Activated naive CD4-positive, alpha-beta T cell treated with anti-CD3 and anti-CD28 coated beads for 36 hours (primary cell): ENCODE measurements around the gene RAD21L1. TPM values are rescaled to one million over a fixed set of nuclear protein-coding genes. Genes with fewer than 3 reads are reported as not detected.

Experiments used
- CTCF ChIA-PET: fragments of 350-600 bp; sonication (Branson Sonifier 250); formaldehyde crosslinking; loops from one replicate; lab custom pipeline; 2021; ENCODE audit warnings: antibody characterized with exemption; lab: Charles Lee
- DNase-seq: peaks from one replicate; pipeline ENCODE4 v3.0.0-alpha.2; 2020
- H3K27ac Mint-ChIP-seq: one replicate; pipeline ENCODE4 v1.8.0; 2021; ENCODE audit warnings: mild to moderate bottlenecking, mixed read lengths
- H3K27me3 Mint-ChIP-seq: one replicate; pipeline ENCODE4 v1.8.0; 2021; ENCODE audit warnings: low read depth, mixed read lengths
- H3K36me3 Mint-ChIP-seq: one replicate; pipeline ENCODE4 v1.8.0; 2021; ENCODE audit warnings: low read depth, mixed read lengths
- H3K4me1 Mint-ChIP-seq: one replicate; pipeline ENCODE4 v1.8.0; 2021; ENCODE audit warnings: low read depth, mixed read lengths
- H3K4me3 Mint-ChIP-seq: one replicate; pipeline ENCODE4 v1.8.0; 2021; ENCODE audit warnings: mild to moderate bottlenecking, moderate library complexity, mixed read lengths
- H3K9me3 Mint-ChIP-seq: one replicate; pipeline ENCODE4 v1.8.0; 2021; ENCODE audit warnings: mixed read lengths
- intact Hi-C: fragments of 100-400 bp; cut with micrococcal nuclease; formaldehyde crosslinking; loops from one replicate; pipeline ENCODE4 v1.15.1; 2023
- total RNA-seq, 2 experiments: library from RNA; stranded (reverse); gene quantifications; one replicate each; pipeline ENCODE4 v1.2.3, GENCODE V29; 2021

RAD21L1 gene
- total RNA-seq, 2 experiments from 2014 or later, result not detected

GRCh38 chr20:1265916-1266166, 40.0 kb downstream of the RAD21L1 start:
- peaks cover 2% of the 10 kb centered on the region for H3K9me3 Mint-ChIP-seq
- peaks cover 47% of the 10 kb centered on the region for H3K4me1 Mint-ChIP-seq
- no peaks in the 10 kb centered on the region for H3K27me3 Mint-ChIP-seq
- peak overlapping the region; percentile 90 for H3K4me3 Mint-ChIP-seq
- H3K36me3 Mint-ChIP-seq, result no peaks in the 10 kb centered on the region
- intact Hi-C loops, result loop anchor here (1.0 to 5.0 kb wide), 5 partner anchors 25 to 424 kb away; partner anchors contain the start of genes PSMF1 and RAD21L1
- CTCF ChIA-PET, result interaction anchor here (0.8 to 2.4 kb wide), 7 partner anchors 13 to 171 kb away, joined by 3 to 6 read pairs (median 3); no protein-coding TSS in a partner anchor
- peak overlapping the region; percentile 85 for H3K27ac Mint-ChIP-seq
- DNase-seq, result no peak

- CTCF ChIA-PET, result interaction anchor here (0.8 to 2.4 kb wide), 7 partner anchors 13 to 170 kb away, joined by 3 to 6 read pairs (median 3); no protein-coding TSS in a partner anchor
- intact Hi-C loops, result loop anchor here (1.0 to 5.0 kb wide), 5 partner anchors 24 to 424 kb away; partner anchors contain the start of genes PSMF1 and RAD21L1
- H3K27ac Mint-ChIP-seq, result peak within 1 kb of the TSS; percentile 85
- peaks cover 53% of the 10 kb centered on the region for H3K4me1 Mint-ChIP-seq
- no peaks in the 10 kb centered on the region for H3K27me3 Mint-ChIP-seq
- peak; percentile 85 for DNase-seq
- peaks cover 2% of the 10 kb centered on the region for H3K9me3 Mint-ChIP-seq
- peak within 1 kb of the TSS; percentile 90 for H3K4me3 Mint-ChIP-seq
- H3K36me3 Mint-ChIP-seq, result no peaks in the 10 kb centered on the region
These were observed 40.5 kb downstream of the RAD21L1 start, which contains the start of gene SNPH for GRCh38 chr20:1266167-1266973. TSS of gene SNPH (plus strand) at chr20:1266294. CDS start at chr20:1296240, 29,946 bp downstream.

DNA sequence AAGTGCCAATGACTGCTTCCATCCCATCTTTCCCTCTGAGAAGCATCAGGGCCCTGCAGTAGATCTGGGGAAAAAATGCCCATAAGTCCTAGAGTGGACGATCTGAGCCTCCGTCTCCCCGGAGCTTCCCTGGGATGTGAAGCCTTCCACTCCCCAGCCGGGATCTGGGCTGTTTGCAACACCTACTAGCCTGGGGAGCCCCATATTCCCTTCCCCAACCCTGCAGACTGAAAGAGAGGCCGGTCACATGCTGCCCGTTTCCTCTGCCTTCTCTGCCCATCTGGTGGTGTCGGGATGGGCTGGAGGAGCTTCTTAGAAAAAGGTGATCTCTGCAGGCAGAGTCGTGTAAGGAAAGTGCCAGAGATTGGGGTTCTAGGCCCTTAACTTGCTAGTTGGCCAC, 41.3 kb downstream of the RAD21L1 start:
- Mint-ChIP-seq H3K9me3 (peaks cover 2% of the 10 kb centered on the region), H3K4me1 (peaks cover 60% of the 10 kb centered on the region), H3K36me3 (no peaks in the 10 kb centered on the region), H3K4me3 (peak overlapping the region; percentile 90), H3K27ac (peak overlapping the region; percentile 76), H3K27me3 (no peaks in the 10 kb centered on the region)
- intact Hi-C loops, result loop anchor here (2.0 to 5.0 kb wide), 4 partner anchors 24 to 425 kb away; partner anchors contain the start of gene RAD21L1
- CTCF ChIA-PET, result interaction anchor here (0.9 to 2.4 kb wide), 4 partner anchors 13 to 42 kb away, joined by 3 to 6 read pairs (median 4); partner anchors contain the start of gene RAD21L1
- no peak for DNase-seq

DNA sequence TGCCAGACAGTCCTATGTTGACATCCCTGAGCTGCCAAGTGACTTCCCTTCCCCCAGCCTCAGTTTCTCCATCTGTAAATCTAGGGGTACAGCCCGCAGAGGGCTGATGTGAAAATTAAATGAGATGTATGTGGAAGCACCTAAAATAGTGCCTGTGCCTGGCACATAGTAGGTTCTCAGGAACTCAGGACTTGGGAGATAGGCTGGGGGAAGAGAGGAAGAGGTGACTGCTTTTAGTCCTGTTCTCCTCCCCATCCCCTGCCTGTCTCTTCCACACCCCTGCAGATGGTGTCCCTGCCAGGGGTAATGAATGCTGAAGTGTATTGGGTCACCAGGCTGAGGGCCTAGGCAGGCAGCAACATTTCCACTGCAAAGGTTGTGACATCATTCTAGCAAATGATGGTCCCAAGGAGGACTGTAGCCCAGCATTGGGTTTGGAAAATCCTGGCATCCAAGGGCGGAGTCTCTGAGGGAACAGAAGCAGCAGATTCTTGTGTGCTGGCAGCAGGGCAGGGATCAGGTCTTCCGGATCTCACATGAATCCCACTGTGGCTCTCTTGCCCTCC, 42.0 kb downstream of the RAD21L1 start:
- Mint-ChIP-seq H3K27ac (no peak overlapping the region), H3K4me3 (no peak overlapping the region), H3K36me3 (no peaks in the 10 kb centered on the region), H3K9me3 (no peaks in the 10 kb centered on the region), H3K4me1 (peaks cover 64% of the 10 kb centered on the region), H3K27me3 (no peaks in the 10 kb centered on the region)
- intact Hi-C loops, result loop anchor here (2.0 to 5.0 kb wide), 4 partner anchors 23 to 426 kb away; partner anchors contain the start of gene RAD21L1
- no peak for DNase-seq
- CTCF ChIA-PET, result interaction anchor here (1.1 to 2.3 kb wide), 2 partner anchors 13 to 42 kb away, joined by 3 to 6 read pairs; partner anchors contain the start of gene RAD21L1

- Mint-ChIP-seq H3K36me3 (no peaks in the 10 kb centered on the region), H3K9me3 (no peaks in the 10 kb centered on the region), H3K27ac (no peak overlapping the region), H3K4me1 (peaks cover 63% of the 10 kb centered on the region), H3K27me3 (no peaks in the 10 kb centered on the region), H3K4me3 (no peak overlapping the region)
- intact Hi-C loops, result loop anchor here (5.0 kb wide), 1 partner anchor 427 kb away; no protein-coding TSS in a partner anchor
- no peak for DNase-seq
- CTCF ChIA-PET, result interaction anchor here (0.6 to 1.4 kb wide), 2 partner anchors 10 to 12 kb away, joined by 3 to 5 read pairs; no protein-coding TSS in a partner anchor
These were observed 43.4 kb downstream of the RAD21L1 start for GRCh38 chr20:1269235-1269634.

DNA sequence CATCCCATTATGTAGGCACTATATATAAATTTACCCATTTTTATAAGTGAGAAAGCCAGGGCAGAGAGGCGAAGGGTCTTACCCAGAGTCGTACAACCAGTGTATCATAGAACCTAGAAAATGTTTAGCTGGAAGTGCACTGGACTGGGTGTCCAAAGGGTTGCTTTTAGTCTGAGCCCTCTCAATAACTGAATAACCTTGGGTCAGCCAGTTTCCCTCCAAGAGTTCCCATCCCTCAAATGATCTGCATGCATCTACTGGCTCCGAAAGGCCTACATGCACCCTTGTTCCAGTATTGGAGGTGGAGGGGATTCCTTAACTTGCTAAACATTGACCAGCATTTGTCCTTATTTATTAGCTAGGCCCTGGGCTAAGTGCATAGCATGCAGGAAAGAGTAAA, 44.0 kb downstream of the RAD21L1 start:
- intact Hi-C loops, result loop anchor here (5.0 kb wide), 1 partner anchor 428 kb away; no protein-coding TSS in a partner anchor
- H3K27ac Mint-ChIP-seq, result no peak overlapping the region
- CTCF ChIA-PET, result interaction anchor here (1.4 kb wide), 1 partner anchor 11 kb away, joined by 5 read pairs; no protein-coding TSS in a partner anchor
- H3K4me1 Mint-ChIP-seq, result peaks cover 58% of the 10 kb centered on the region
- no peak for DNase-seq
- no peaks in the 10 kb centered on the region for H3K27me3 Mint-ChIP-seq
- H3K4me3 Mint-ChIP-seq, result no peak overlapping the region
- H3K36me3 Mint-ChIP-seq, result no peaks in the 10 kb centered on the region
- H3K9me3 Mint-ChIP-seq, result no peaks in the 10 kb centered on the region

- Mint-ChIP-seq H3K4me1 (peaks cover 44% of the 10 kb centered on the region), H3K4me3 (no peak overlapping the region), H3K36me3 (no peaks in the 10 kb centered on the region), H3K9me3 (no peaks in the 10 kb centered on the region), H3K27me3 (no peaks in the 10 kb centered on the region), H3K27ac (no peak overlapping the region)
- intact Hi-C loops, result no loop called here
- CTCF ChIA-PET, result interaction anchor here (0.7 to 1.8 kb wide), 2 partner anchors 9 to 26 kb away, joined by 4 to 6 read pairs; no protein-coding TSS in a partner anchor
- no peak for DNase-seq
These were observed 46.7 kb downstream of the RAD21L1 start for GRCh38 chr20:1272368-1273100.

DNA sequence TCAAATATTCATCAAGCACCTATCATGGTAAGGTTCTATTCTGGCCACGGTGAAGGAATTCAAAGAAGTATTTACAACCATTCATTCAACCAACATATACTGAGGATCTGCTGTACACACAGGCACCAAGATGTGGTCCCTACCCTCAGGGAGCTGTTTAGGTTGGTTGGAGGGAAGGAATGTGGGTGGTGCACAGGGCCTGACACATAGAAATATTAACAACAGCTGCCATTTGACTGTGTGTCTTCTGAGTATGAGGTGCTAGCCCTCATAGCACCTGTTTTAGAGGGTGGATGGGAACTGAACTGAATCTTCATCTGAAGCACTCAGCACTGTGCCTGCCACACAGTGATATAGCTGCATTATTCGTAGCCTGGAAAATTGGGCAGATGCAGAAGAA, 47.5 kb downstream of the RAD21L1 start:
- no peak overlapping the region for H3K27ac Mint-ChIP-seq
- H3K4me1 Mint-ChIP-seq, result peaks cover 40% of the 10 kb centered on the region
- intact Hi-C loops, result no loop called here
- H3K27me3 Mint-ChIP-seq, result no peaks in the 10 kb centered on the region
- DNase-seq, result no peak
- no peak overlapping the region for H3K4me3 Mint-ChIP-seq
- CTCF ChIA-PET, result interaction anchor here (1.8 kb wide), 1 partner anchor 9 kb away, joined by 6 read pairs; no protein-coding TSS in a partner anchor
- no peaks in the 10 kb centered on the region for H3K36me3 Mint-ChIP-seq
- H3K9me3 Mint-ChIP-seq, result no peaks in the 10 kb centered on the region

DNA sequence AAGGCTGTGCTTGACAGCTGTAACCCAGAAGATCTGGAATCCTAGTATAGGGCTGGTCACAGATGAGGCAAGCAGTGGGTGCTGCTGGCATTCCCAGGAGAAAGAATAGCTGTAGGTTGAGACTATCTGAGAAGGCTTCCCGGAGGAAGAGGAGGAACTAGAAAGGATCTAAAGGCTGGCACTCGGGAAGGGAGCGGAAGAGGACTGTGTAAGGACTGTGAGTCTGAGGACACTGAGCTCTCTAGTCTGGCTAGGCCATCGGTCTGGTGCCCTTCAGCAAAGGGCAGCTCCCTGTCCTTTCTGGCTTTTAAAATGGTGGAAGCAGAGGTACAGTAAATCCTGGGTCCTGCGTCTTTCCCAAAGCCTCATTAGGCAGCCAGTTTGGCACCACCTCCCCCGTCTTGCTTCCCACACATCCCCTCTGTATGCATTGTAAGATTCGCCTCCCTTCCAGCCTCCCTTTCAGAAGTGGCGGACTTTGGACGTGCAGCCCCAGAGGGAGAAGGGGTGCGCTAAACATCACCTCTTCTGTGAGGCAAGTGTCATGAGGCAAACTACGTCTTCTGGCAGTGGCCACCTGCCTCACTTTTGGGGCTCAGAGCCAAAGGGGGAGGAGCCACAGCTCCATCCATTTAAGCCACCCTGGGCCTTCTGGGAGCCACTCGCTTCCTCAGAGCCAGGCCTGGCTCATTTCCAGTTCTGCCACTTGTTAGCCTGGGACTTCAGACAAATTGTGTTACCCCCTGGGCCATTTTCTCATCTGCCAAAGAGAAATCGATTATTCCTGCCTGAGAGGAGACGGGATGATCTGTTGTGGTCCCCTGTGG, 48.9 kb downstream of the RAD21L1 start:
- intact Hi-C loops, result no loop called here
- CTCF ChIA-PET, result interaction anchor here (1.3 kb wide), 1 partner anchor 47 kb away, joined by 3 read pairs; no protein-coding TSS in a partner anchor
- no peak for DNase-seq
- no peaks in the 10 kb centered on the region for H3K36me3 Mint-ChIP-seq
- H3K27me3 Mint-ChIP-seq, result no peaks in the 10 kb centered on the region
- no peaks in the 10 kb centered on the region for H3K9me3 Mint-ChIP-seq
- H3K4me3 Mint-ChIP-seq, result no peak overlapping the region
- no peak overlapping the region for H3K27ac Mint-ChIP-seq
- peaks cover 39% of the 10 kb centered on the region for H3K4me1 Mint-ChIP-seq

DNA sequence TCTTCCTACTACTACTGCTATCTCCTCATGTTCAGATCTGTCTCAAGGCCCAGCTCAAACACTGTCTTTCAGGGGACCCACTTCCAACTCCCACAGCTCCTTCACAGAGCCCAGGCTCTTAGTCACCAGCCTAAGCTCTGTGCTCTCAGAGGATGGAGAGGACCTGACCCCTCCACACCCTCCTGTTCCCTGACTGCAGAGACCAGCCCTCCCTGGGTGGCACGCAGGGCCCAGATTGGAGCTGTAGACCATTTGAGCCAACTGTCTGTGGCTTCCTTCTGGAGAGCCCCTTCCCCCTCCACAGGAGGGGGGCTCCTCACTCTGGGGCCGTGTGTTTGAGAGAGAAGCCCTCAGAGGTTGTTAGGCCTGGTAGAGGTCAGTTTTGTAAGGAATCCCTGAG, 50.1 kb downstream of the RAD21L1 start:
- peaks cover 44% of the 10 kb centered on the region for H3K4me1 Mint-ChIP-seq
- H3K27me3 Mint-ChIP-seq, result no peaks in the 10 kb centered on the region
- no peak overlapping the region for H3K27ac Mint-ChIP-seq
- DNase-seq, result no peak
- H3K9me3 Mint-ChIP-seq, result no peaks in the 10 kb centered on the region
- CTCF ChIA-PET, result interaction anchor here (1.3 kb wide), 1 partner anchor 48 kb away, joined by 3 read pairs; no protein-coding TSS in a partner anchor
- intact Hi-C loops, result no loop called here
- H3K36me3 Mint-ChIP-seq, result no peaks in the 10 kb centered on the region
- no peak overlapping the region for H3K4me3 Mint-ChIP-seq
